Endothelial cell of umbilical vein (primary cell): ENCODE results near the gene NRG3. TPM values are rescaled to one million over a fixed set of nuclear protein-coding genes. Genes with fewer than 3 reads are reported as not detected.

ENCODE experiments used
- BruUV-seq: library from RNA; stranded (reverse); fragments of 400-500 nt; replicated peaks from 2 replicates; lab custom pipeline; 2021; lab: Mats Ljungman, UMichigan
- CTCF ChIA-PET: fragments of 300-600, 350-600 bp; sonication (Branson Sonifier 250); formaldehyde crosslinking; loops from one replicate; lab custom pipeline; 2021; ENCODE audit warnings: antibody characterized with exemption, inconsistent platforms; lab: Charles Lee
- POLR2A ChIA-PET: fragments of 300-600, 350-600 bp; sonication (Branson Sonifier 250); formaldehyde crosslinking; loops from one replicate; lab custom pipeline; 2021; ENCODE audit warnings: antibody characterized with exemption, inconsistent platforms; lab: Charles Lee
- DNase-seq: peaks from one replicate; pipeline ENCODE4 v3.0.0-alpha.2; 2011; ENCODE audit warnings: low read depth, low spot score
- FAIRE-seq: peaks from 2 replicates; lab custom pipeline; 2011; peaks lifted over from hg19 to GRCh38; lab: Jason Lieb, UNC
- H2AFZ ChIP-seq: 2 replicates; pipeline ENCODE4 v1.6.0; 2012; ENCODE audit warnings: low read depth, low read length, control low read depth, inconsistent platforms
- H3K27ac ChIP-seq: 2 replicates; pipeline ENCODE4 v1.5.1; 2011; ENCODE audit warnings: low read depth, mild to moderate bottlenecking, control low read depth, low read length, moderate library complexity; ENCODE audit not compliant: insufficient read depth
- H3K27me3 ChIP-seq, 2 experiments: 2 replicates each; pipeline versions ENCODE4 v1.6.0 to v1.6.1; 2011; ENCODE audit warnings: low read length in 2 of 2, mixed read lengths in 1 of 2; ENCODE audit not compliant: control insufficient read depth in 2 of 2, insufficient read depth in 2 of 2
- H3K36me3 ChIP-seq, 2 experiments: 2 replicates in 1 of 2; 3 replicates in 1 of 2; pipeline ENCODE4 v1.5.1; 2011; ENCODE audit warnings: low read length in 2 of 2, mild to moderate bottlenecking in 1 of 2, moderate library complexity in 1 of 2; ENCODE audit not compliant: control insufficient read depth in 2 of 2, insufficient read depth in 2 of 2; ENCODE audit errors: extremely low read depth in 1 of 2
- H3K4me1 ChIP-seq: 3 replicates; pipeline ENCODE4 v1.5.1; 2011; ENCODE audit warnings: mild to moderate bottlenecking, low read length; ENCODE audit not compliant: control insufficient read depth, insufficient read depth; ENCODE audit errors: extremely low read depth
- H3K4me2 ChIP-seq: 2 replicates; pipeline ENCODE4 v1.6.1; 2011; ENCODE audit warnings: low read length, control low read depth, mixed read lengths; ENCODE audit not compliant: insufficient read depth
- H3K4me3 ChIP-seq, 3 experiments: fragments of 200-600 bp in 1 of 3; sonication (generic), shearing (Covaris generic) in 1 of 3; replicated peaks in 1 of 3; 2 replicates each; pipeline ENCODE4 v1.5.1; 2011 to 2016; ENCODE audit warnings: control low read depth in 3 of 3, low read length in 3 of 3, mild to moderate bottlenecking in 2 of 3, inconsistent platforms in 1 of 3, low read depth in 1 of 3, moderate library complexity in 1 of 3; ENCODE audit not compliant: insufficient read depth in 1 of 3
- H3K79me2 ChIP-seq: 2 replicates; pipeline ENCODE4 v1.6.0; 2012; ENCODE audit warnings: low read length, inconsistent platforms; ENCODE audit not compliant: control insufficient read depth, insufficient read depth
- H3K9ac ChIP-seq: replicated peaks from 2 replicates; pipeline ENCODE3; 2011; ENCODE audit warnings: low read length, control low read depth; ENCODE audit not compliant: insufficient read depth; ENCODE audit errors: extremely low read depth
- H3K9me1 ChIP-seq: replicated peaks from 3 replicates; pipeline ENCODE4 v1.6.0; 2011; ENCODE audit warnings: mild to moderate bottlenecking, low read length; ENCODE audit not compliant: control insufficient read depth, insufficient read depth; ENCODE audit errors: extremely low read depth
- H3K9me3 ChIP-seq: replicated peaks from 2 replicates; pipeline ENCODE4 v1.5.1; 2012; ENCODE audit warnings: low read length, inconsistent platforms; ENCODE audit not compliant: control insufficient read depth, insufficient read depth
- H4K20me1 ChIP-seq: replicated peaks from 2 replicates; pipeline ENCODE3; 2011; ENCODE audit warnings: mild to moderate bottlenecking, low read length; ENCODE audit not compliant: control insufficient read depth, insufficient read depth; ENCODE audit errors: extremely low read depth
- EZH2 ChIP-seq: IDR thresholded peaks from 2 replicates; pipeline ENCODE4 v1.6.1; 2012; ENCODE audit warnings: borderline replicate concordance, low read depth, mild to moderate bottlenecking, moderate library complexity, low read length, inconsistent platforms; ENCODE audit not compliant: severe bottlenecking
- FOS ChIP-seq: IDR thresholded peaks from 2 replicates; pipeline ENCODE4 v1.6.1; 2011; ENCODE audit warnings: mild to moderate bottlenecking, low read length, moderate library complexity, borderline replicate concordance; ENCODE audit not compliant: insufficient read depth
- GATA2 ChIP-seq: IDR thresholded peaks from 2 replicates; pipeline ENCODE4 v1.7.0; 2011; ENCODE audit warnings: low read depth, mild to moderate bottlenecking, moderate library complexity, mixed read lengths, low read length; ENCODE audit not compliant: insufficient read length, insufficient read depth
- JUN ChIP-seq: IDR thresholded peaks from 2 replicates; pipeline ENCODE4 v1.6.1; 2011; ENCODE audit warnings: borderline replicate concordance, low read depth; ENCODE audit not compliant: insufficient read length, insufficient read depth
- MYC ChIP-seq: IDR thresholded peaks from one replicate; pipeline ENCODE4 v1.6.1; 2011; ENCODE audit warnings: mild to moderate bottlenecking, low read depth, low read length
- POLR2A ChIP-seq: IDR thresholded peaks from 2 replicates; pipeline ENCODE4 v1.6.1; 2012; ENCODE audit warnings: low read depth, mild to moderate bottlenecking, control low read depth, low read length
- POLR2AphosphoS5 ChIP-seq: IDR thresholded peaks from 2 replicates; pipeline ENCODE4 v1.6.1; 2012; ENCODE audit warnings: low read depth, mild to moderate bottlenecking, control low read depth, low read length, moderate library complexity; ENCODE audit not compliant: insufficient read depth
- dilution Hi-C: fragments of 300-500 bp; cut with MboI; formaldehyde crosslinking; loops from one replicate; pipeline ENCODE4 v1.15.0; 2019; ENCODE audit warnings: low sequenced_read_pairs; ENCODE audit not compliant: extremely low pct_ligation_motif_present
- intact Hi-C: fragments of 100-400 bp; cut with micrococcal nuclease; formaldehyde crosslinking; loops from one replicate; pipeline ENCODE4 v1.10.0; 2022
- polyA plus RNA-seq, 4 experiments: library from polyadenylated mRNA; depleted of rRNA in 3 of 4; stranded (reverse) in 3 of 4; unstranded in 1 of 4; fragments of >200 nt; gene quantifications; 2 replicates each; pipeline versions ENCODE4 v1.2.1 to v1.2.3, GENCODE V29; 2011 to 2012; ENCODE audit warnings: missing spikeins in 1 of 4
- total RNA-seq: library from RNA; stranded (reverse); gene quantifications from 2 replicates; pipeline ENCODE4 v1.2.3, GENCODE V29; 2021
- TF ChIP-seq, protein P1 (sequence below), 2 donors: IDR thresholded peaks; 1 replicate in 1 of 2; 2 replicates in 1 of 2; pipeline ENCODE4 v1.5.1; 2011; ENCODE audit warnings: low read length in 2 of 2, mild to moderate bottlenecking in 2 of 2, moderate library complexity in 2 of 2, control low read depth in 1 of 2, inconsistent platforms in 1 of 2, low read depth in 1 of 2; ENCODE audit not compliant: insufficient read depth in 1 of 2; ENCODE audit errors: extremely low read depth in 1 of 2
- TF ChIP-seq, protein P2 (sequence below): IDR thresholded peaks from 2 replicates; pipeline ENCODE4 v1.6.1; 2011; ENCODE audit not compliant: insufficient read depth, insufficient read length

NRG3 gene
- total and polyA plus RNA-seq, 2 donors (not counting 3 experiments of a cell fraction or from before 2014, with no cell fraction given): 1.9 to 3.9 TPM

DNA sequence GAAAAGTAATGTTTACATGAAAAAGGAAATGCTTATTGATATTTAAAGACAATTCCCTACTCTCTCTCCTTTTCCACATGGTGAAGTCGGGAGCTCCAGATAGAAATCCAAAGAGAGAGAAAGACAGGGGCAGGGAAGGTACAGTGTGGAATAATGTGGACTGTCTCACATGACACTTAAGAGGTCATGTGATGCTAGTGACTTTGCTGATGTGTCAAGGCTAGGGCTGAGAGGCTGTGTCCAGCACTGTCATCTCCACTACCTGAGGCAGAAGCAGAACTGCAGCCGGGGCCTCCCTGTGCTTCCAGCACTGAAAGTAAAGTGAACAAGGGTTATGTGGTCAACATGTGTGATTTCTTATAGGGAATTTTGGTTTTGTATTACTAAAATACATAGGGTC, 26.0 kb downstream of the NRG3 start:
- no peak overlapping the region for H3K4me3 ChIP-seq
- POLR2A ChIA-PET: no interaction called here
- no peak for FAIRE-seq
- intact Hi-C loops (no loop called here), dilution Hi-C loops (no loop called here)
- H3K9ac ChIP-seq: no peak overlapping the region
- CTCF ChIA-PET: no interaction called here
- no peak for TF ChIP-seq GATA2
- TF ChIP-seq, protein P1, sequence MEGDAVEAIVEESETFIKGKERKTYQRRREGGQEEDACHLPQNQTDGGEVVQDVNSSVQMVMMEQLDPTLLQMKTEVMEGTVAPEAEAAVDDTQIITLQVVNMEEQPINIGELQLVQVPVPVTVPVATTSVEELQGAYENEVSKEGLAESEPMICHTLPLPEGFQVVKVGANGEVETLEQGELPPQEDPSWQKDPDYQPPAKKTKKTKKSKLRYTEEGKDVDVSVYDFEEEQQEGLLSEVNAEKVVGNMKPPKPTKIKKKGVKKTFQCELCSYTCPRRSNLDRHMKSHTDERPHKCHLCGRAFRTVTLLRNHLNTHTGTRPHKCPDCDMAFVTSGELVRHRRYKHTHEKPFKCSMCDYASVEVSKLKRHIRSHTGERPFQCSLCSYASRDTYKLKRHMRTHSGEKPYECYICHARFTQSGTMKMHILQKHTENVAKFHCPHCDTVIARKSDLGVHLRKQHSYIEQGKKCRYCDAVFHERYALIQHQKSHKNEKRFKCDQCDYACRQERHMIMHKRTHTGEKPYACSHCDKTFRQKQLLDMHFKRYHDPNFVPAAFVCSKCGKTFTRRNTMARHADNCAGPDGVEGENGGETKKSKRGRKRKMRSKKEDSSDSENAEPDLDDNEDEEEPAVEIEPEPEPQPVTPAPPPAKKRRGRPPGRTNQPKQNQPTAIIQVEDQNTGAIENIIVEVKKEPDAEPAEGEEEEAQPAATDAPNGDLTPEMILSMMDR (IDR thresholded peaks at IDR 0.05; ENCODE audit: extremely low read depth in 1 of 2, insufficient read depth in 1 of 2, low read depth in 1 of 2, low read length in 2 of 2): no peak
- TF ChIP-seq, protein P2, sequence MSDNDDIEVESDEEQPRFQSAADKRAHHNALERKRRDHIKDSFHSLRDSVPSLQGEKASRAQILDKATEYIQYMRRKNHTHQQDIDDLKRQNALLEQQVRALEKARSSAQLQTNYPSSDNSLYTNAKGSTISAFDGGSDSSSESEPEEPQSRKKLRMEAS: no peak
- no peak for TF ChIP-seq POLR2A
- TF ChIP-seq POLR2AphosphoS5: no peak
- no peak for TF ChIP-seq EZH2
- TF ChIP-seq MYC: no peak
- TF ChIP-seq JUN: no peak
- TF ChIP-seq FOS: no peak
- H3K4me1 ChIP-seq: no peaks in the 10 kb centered on the region
- no peaks in the 10 kb centered on the region for H3K79me2 ChIP-seq
- H3K9me3 ChIP-seq: no peaks in the 10 kb centered on the region
- H3K27me3 ChIP-seq: no peaks in the 10 kb centered on the region
- H4K20me1 ChIP-seq: no peaks in the 10 kb centered on the region
- no peak overlapping the region for H3K27ac ChIP-seq
- DNase-seq: no peak
- no peak overlapping the region for H3K4me2 ChIP-seq
- H3K36me3 ChIP-seq: no peaks in the 10 kb centered on the region
- BruUV-seq: no TSS peak
- no peak overlapping the region for H2AFZ ChIP-seq
- no peaks in the 10 kb centered on the region for H3K9me1 ChIP-seq
